WTC11 (cell line): Measurements from ENCODE around the gene ALX4. TPM values are rescaled to one million over a fixed set of nuclear protein-coding genes. Genes with fewer than 3 reads are reported as not detected.
A peak's percentile ranks its signal among the peaks of the same experiment; 100 is the strongest.

Experiments used
- ATAC-seq: fragments of 200-7000 bp; cut with Tn5 transposase; 2 replicates; pipeline ENCODE4 v1.10.0; 2021; ENCODE audit warnings: mild to moderate bottlenecking, moderate library complexity
- CTCF ChIA-PET: fragments of 300-600 bp; sonication (Branson Sonifier 250); formaldehyde crosslinking; loops from one replicate; lab custom pipeline; 2021; ENCODE audit warnings: antibody characterized with exemption; lab: Charles Lee
- POLR2A ChIA-PET: fragments of 350-600 bp; sonication (Branson Sonifier 250); formaldehyde crosslinking; loops from one replicate; lab custom pipeline; 2021; ENCODE audit warnings: antibody characterized with exemption; lab: Charles Lee
- DNase-seq: peaks from one replicate; pipeline ENCODE4 v3.0.0; 2021; ENCODE audit warnings: low spot score
- H3K27ac Mint-ChIP-seq: 2 replicates; pipeline ENCODE4 v1.8.0; 2021; ENCODE audit warnings: mixed read lengths
- H3K27me3 Mint-ChIP-seq: 2 replicates; pipeline ENCODE4 v1.8.0; 2021; ENCODE audit warnings: low read depth, mild to moderate bottlenecking, moderate library complexity, mixed read lengths
- H3K36me3 Mint-ChIP-seq: 2 replicates; pipeline ENCODE4 v1.8.0; 2021; ENCODE audit warnings: mixed read lengths
- H3K4me1 Mint-ChIP-seq: 2 replicates; pipeline ENCODE4 v1.8.0; 2022; ENCODE audit warnings: mixed read lengths
- H3K4me3 Mint-ChIP-seq: 2 replicates; pipeline ENCODE4 v1.8.0; 2021; ENCODE audit warnings: mild to moderate bottlenecking, moderate library complexity, mixed read lengths
- H3K9me3 Mint-ChIP-seq: 2 replicates; pipeline ENCODE4 v1.8.0; 2021; ENCODE audit warnings: mixed read lengths
- CREM ChIP-seq: sonication (generic); formaldehyde crosslinking; IDR thresholded peaks from 2 replicates; pipeline ENCODE4 v1.8.1; 2022; ENCODE audit warnings: mild to moderate bottlenecking, missing genetic modification reagents, moderate library complexity
- ETV6 ChIP-seq: sonication (generic); formaldehyde crosslinking; IDR thresholded peaks from 2 replicates; pipeline ENCODE4 v1.8.1; 2022; ENCODE audit warnings: mild to moderate bottlenecking, missing genetic modification reagents
- FOXP1 ChIP-seq: sonication (generic); formaldehyde crosslinking; IDR thresholded peaks from 2 replicates; pipeline ENCODE4 v1.8.0; 2022; ENCODE audit warnings: missing genetic modification reagents, mild to moderate bottlenecking, moderate library complexity, borderline replicate concordance
- HMGA2 ChIP-seq: fragments of 250-450 bp; sonication (Bioruptor Pico); IDR thresholded peaks from 2 replicates; pipeline ENCODE4 v1.4.0; 2021; ENCODE audit warnings: mild to moderate bottlenecking, moderate library complexity
- KAT7 ChIP-seq: sonication (generic); formaldehyde crosslinking; IDR thresholded peaks from 2 replicates; pipeline ENCODE4 v1.8.1; 2023; ENCODE audit warnings: missing genetic modification reagents, mild to moderate bottlenecking, borderline replicate concordance
- NFATC4 ChIP-seq: fragments of 250-450 bp; sonication (Bioruptor Pico); IDR thresholded peaks from 2 replicates; pipeline ENCODE4 v1.9.0; 2021; ENCODE audit warnings: mild to moderate bottlenecking
- NFYB ChIP-seq: sonication (generic); formaldehyde crosslinking; conservative IDR thresholded peaks from 2 replicates; pipeline ENCODE4 v1.8.0; 2022; ENCODE audit warnings: low read depth, missing genetic modification reagents
- TP53 ChIP-seq: sonication (generic); formaldehyde crosslinking; IDR thresholded peaks from 2 replicates; pipeline ENCODE4 v1.8.1; 2023; ENCODE audit warnings: mild to moderate bottlenecking, missing genetic modification reagents
- ZNF232 ChIP-seq: sonication (generic); formaldehyde crosslinking; IDR thresholded peaks from 2 replicates; pipeline ENCODE4 v1.8.0; 2022; ENCODE audit warnings: mild to moderate bottlenecking, missing genetic modification reagents
- ZNF396 ChIP-seq: fragments of 250-450 bp; sonication (Bioruptor Pico); IDR thresholded peaks from 2 replicates; pipeline ENCODE4 v1.8.0; 2021; ENCODE audit warnings: mild to moderate bottlenecking, moderate library complexity, borderline replicate concordance
- total RNA-seq: library from RNA; stranded (reverse); gene quantifications from 3 replicates; pipeline ENCODE4 v1.2.3, GENCODE V29; 2021
- TF ChIP-seq, protein P1 (sequence below): sonication (generic); formaldehyde crosslinking; IDR thresholded peaks from 2 replicates; pipeline ENCODE4 v1.8.1; 2023; ENCODE audit warnings: mild to moderate bottlenecking, missing genetic modification reagents
- TF ChIP-seq, protein P2 (sequence below): sonication (generic); formaldehyde crosslinking; IDR thresholded peaks from 2 replicates; pipeline ENCODE4 v1.8.1; 2022; ENCODE audit warnings: mild to moderate bottlenecking, missing genetic modification reagents, moderate library complexity, borderline replicate concordance
- TF ChIP-seq, protein P3 (sequence below): fragments of 250-450 bp; sonication (Bioruptor Pico); IDR thresholded peaks from 2 replicates; pipeline ENCODE4 v2.1.2; 2022; ENCODE audit warnings: mild to moderate bottlenecking, moderate library complexity
- TF ChIP-seq, protein P4 (sequence below): sonication (generic); formaldehyde crosslinking; IDR thresholded peaks from 2 replicates; pipeline ENCODE4 v1.8.1; 2022; ENCODE audit warnings: low read depth, missing genetic modification reagents, borderline replicate concordance
- TF ChIP-seq, protein P5 (sequence below): fragments of 250-450 bp; sonication (Bioruptor Pico); IDR thresholded peaks from 2 replicates; pipeline ENCODE4 v1.9.0; 2021; ENCODE audit warnings: mild to moderate bottlenecking
- TF ChIP-seq, protein P6 (sequence below): fragments of 250-450 bp; sonication (Bioruptor Pico); IDR thresholded peaks from 2 replicates; pipeline ENCODE4 v1.9.0; 2021; ENCODE audit warnings: moderate library complexity, mild to moderate bottlenecking, inconsistent platforms, borderline replicate concordance
- TF ChIP-seq, protein P7 (sequence below): sonication (generic); formaldehyde crosslinking; IDR thresholded peaks from 2 replicates; pipeline ENCODE4 v1.8.1; 2022; ENCODE audit warnings: missing genetic modification reagents, borderline replicate concordance
- TF ChIP-seq, protein P8 (sequence below): sonication (generic); formaldehyde crosslinking; IDR thresholded peaks from 2 replicates; pipeline ENCODE4 v1.8.1; 2023; ENCODE audit warnings: mild to moderate bottlenecking, missing genetic modification reagents, moderate library complexity
- TF ChIP-seq, protein P9 (sequence below): sonication (generic); formaldehyde crosslinking; IDR thresholded peaks from 2 replicates; pipeline ENCODE4 v1.8.1; 2023; ENCODE audit warnings: mild to moderate bottlenecking, missing genetic modification reagents
- TF ChIP-seq, protein P10 (sequence below): sonication (generic); formaldehyde crosslinking; IDR thresholded peaks from 2 replicates; pipeline ENCODE4 v1.8.0; 2022; ENCODE audit warnings: mild to moderate bottlenecking, missing genetic modification reagents
- TF ChIP-seq, protein P11 (sequence below): sonication (generic); formaldehyde crosslinking; conservative IDR thresholded peaks from 2 replicates; pipeline ENCODE4 v1.8.1; 2022; ENCODE audit warnings: mild to moderate bottlenecking, missing genetic modification reagents

The ALX4 gene
- total RNA-seq, 1 experiment from 2014 or later: not detected

DNA sequence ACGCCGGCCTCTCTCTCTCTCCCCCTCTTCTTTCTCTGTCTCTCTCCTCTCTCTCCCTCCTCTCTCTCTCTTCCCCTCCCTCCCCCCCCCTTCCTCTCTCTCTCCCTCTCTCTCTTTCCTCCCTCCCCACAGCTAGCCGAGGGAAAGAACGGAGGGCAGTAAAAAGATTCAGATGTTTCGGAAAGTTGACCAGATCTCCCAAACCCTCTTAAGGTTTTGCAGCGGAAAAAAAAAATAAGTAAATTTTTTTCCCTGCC, 195 bp upstream of the ALX4 start:
- no peaks in the 10 kb centered on the region for H3K9me3 Mint-ChIP-seq
- POLR2A ChIA-PET: interaction anchor here (0.7 kb wide), 1 partner anchor 51 kb away, joined by 3 read pairs; no protein-coding TSS in a partner anchor
- H3K36me3 Mint-ChIP-seq: no peaks in the 10 kb centered on the region
- peaks cover 59% of the 10 kb centered on the region for H3K4me1 Mint-ChIP-seq
- peak overlapping the region; percentile 54 for H3K4me3 Mint-ChIP-seq
- CTCF ChIA-PET: interaction anchor here (0.6 to 1.1 kb wide), 4 partner anchors 10 to 420 kb away, joined by 3 to 4 read pairs (median 3); no protein-coding TSS in a partner anchor
- H3K27me3 Mint-ChIP-seq: peaks cover 100% of the 10 kb centered on the region
- ATAC-seq (no peak), DNase-seq (no peak)
- TF ChIP-seq, protein P1, sequence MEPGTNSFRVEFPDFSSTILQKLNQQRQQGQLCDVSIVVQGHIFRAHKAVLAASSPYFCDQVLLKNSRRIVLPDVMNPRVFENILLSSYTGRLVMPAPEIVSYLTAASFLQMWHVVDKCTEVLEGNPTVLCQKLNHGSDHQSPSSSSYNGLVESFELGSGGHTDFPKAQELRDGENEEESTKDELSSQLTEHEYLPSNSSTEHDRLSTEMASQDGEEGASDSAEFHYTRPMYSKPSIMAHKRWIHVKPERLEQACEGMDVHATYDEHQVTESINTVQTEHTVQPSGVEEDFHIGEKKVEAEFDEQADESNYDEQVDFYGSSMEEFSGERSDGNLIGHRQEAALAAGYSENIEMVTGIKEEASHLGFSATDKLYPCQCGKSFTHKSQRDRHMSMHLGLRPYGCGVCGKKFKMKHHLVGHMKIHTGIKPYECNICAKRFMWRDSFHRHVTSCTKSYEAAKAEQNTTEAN (CRISPR knock-in tag): no peak
- TF ChIP-seq, protein P2, sequence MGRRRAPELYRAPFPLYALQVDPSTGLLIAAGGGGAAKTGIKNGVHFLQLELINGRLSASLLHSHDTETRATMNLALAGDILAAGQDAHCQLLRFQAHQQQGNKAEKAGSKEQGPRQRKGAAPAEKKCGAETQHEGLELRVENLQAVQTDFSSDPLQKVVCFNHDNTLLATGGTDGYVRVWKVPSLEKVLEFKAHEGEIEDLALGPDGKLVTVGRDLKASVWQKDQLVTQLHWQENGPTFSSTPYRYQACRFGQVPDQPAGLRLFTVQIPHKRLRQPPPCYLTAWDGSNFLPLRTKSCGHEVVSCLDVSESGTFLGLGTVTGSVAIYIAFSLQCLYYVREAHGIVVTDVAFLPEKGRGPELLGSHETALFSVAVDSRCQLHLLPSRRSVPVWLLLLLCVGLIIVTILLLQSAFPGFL (CRISPR knock-in tag): no peak
- TF ChIP-seq TP53 (CRISPR knock-in tag): no peak
- TF ChIP-seq, protein P3, sequence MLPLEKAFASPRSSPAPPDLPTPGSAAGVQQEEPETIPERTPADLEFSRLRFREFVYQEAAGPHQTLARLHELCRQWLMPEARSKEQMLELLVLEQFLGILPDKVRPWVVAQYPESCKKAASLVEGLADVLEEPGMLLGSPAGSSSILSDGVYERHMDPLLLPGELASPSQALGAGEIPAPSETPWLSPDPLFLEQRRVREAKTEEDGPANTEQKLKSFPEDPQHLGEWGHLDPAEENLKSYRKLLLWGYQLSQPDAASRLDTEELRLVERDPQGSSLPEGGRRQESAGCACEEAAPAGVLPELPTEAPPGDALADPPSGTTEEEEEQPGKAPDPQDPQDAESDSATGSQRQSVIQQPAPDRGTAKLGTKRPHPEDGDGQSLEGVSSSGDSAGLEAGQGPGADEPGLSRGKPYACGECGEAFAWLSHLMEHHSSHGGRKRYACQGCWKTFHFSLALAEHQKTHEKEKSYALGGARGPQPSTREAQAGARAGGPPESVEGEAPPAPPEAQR (CRISPR knock-in tag): no peak
- TF ChIP-seq, protein P4, sequence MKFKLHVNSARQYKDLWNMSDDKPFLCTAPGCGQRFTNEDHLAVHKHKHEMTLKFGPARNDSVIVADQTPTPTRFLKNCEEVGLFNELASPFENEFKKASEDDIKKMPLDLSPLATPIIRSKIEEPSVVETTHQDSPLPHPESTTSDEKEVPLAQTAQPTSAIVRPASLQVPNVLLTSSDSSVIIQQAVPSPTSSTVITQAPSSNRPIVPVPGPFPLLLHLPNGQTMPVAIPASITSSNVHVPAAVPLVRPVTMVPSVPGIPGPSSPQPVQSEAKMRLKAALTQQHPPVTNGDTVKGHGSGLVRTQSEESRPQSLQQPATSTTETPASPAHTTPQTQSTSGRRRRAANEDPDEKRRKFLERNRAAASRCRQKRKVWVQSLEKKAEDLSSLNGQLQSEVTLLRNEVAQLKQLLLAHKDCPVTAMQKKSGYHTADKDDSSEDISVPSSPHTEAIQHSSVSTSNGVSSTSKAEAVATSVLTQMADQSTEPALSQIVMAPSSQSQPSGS (CRISPR knock-in tag): no peak
- no peak for TF ChIP-seq ETV6
- no peak for TF ChIP-seq CREM (CRISPR knock-in tag)
- TF ChIP-seq ZNF232 (CRISPR knock-in tag): no peak
- TF ChIP-seq KAT7 (CRISPR knock-in tag): no peak
- no peak for TF ChIP-seq NFYB
- TF ChIP-seq, protein P5, sequence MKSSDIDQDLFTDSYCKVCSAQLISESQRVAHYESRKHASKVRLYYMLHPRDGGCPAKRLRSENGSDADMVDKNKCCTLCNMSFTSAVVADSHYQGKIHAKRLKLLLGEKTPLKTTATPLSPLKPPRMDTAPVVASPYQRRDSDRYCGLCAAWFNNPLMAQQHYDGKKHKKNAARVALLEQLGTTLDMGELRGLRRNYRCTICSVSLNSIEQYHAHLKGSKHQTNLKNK: no peak
- TF ChIP-seq, protein P6, sequence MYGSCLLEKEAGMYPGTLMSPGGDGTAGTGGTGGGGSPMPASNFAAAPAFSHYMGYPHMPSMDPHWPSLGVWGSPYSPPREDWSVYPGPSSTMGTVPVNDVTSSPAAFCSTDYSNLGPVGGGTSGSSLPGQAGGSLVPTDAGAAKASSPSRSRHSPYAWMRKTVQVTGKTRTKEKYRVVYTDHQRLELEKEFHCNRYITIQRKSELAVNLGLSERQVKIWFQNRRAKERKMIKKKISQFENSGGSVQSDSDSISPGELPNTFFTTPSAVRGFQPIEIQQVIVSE (CRISPR knock-in tag): no peak
- TF ChIP-seq, protein P7, sequence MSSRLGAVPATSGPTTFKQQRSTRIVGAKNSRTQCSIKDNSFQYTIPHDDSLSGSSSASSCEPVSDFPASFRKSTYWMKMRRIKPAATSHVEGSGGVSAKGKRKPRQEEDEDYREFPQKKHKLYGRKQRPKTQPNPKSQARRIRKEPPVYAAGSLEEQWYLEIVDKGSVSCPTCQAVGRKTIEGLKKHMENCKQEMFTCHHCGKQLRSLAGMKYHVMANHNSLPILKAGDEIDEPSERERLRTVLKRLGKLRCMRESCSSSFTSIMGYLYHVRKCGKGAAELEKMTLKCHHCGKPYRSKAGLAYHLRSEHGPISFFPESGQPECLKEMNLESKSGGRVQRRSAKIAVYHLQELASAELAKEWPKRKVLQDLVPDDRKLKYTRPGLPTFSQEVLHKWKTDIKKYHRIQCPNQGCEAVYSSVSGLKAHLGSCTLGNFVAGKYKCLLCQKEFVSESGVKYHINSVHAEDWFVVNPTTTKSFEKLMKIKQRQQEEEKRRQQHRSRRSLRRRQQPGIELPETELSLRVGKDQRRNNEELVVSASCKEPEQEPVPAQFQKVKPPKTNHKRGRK (CRISPR knock-in tag): no peak
- TF ChIP-seq, protein P8, sequence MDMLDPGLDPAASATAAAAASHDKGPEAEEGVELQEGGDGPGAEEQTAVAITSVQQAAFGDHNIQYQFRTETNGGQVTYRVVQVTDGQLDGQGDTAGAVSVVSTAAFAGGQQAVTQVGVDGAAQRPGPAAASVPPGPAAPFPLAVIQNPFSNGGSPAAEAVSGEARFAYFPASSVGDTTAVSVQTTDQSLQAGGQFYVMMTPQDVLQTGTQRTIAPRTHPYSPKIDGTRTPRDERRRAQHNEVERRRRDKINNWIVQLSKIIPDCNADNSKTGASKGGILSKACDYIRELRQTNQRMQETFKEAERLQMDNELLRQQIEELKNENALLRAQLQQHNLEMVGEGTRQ: no peak
- no peak for TF ChIP-seq ZNF396
- TF ChIP-seq FOXP1 (CRISPR knock-in tag): no peak
- no peak overlapping the region for H3K27ac Mint-ChIP-seq

DNA sequence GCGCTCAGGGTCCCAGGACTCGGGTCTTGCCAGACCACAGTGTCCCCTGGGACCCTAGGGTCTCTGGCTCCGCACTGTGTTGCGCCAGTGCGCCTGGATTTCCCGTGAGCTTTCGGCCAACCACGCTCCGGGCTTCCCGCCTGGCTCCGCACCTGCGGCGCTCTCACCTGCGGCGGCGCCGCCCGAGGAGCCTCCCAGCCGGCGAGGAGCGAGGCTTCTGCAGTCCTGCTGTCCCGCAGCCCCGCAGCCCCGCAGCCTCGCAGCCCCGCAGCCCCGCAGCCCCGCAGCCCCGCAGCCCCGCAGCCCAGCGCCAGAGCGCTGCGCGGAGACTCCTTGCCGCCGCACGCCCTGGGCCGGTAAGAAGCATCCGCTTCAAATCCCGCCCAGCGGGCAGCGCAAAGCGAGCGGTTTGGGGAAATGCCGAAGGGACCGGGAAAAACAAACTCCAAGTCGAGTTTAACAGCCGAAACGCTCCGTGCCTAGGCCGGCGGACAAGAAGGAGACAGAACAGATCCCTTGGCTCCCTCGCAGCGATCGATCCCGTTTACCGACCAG, 939 bp downstream of the ALX4 start:
- H3K27me3 Mint-ChIP-seq: peaks cover 100% of the 10 kb centered on the region
- peak overlapping the region; percentile 60 for H3K4me3 Mint-ChIP-seq
- TF ChIP-seq ZNF396: no peak
- TF ChIP-seq, protein P9, sequence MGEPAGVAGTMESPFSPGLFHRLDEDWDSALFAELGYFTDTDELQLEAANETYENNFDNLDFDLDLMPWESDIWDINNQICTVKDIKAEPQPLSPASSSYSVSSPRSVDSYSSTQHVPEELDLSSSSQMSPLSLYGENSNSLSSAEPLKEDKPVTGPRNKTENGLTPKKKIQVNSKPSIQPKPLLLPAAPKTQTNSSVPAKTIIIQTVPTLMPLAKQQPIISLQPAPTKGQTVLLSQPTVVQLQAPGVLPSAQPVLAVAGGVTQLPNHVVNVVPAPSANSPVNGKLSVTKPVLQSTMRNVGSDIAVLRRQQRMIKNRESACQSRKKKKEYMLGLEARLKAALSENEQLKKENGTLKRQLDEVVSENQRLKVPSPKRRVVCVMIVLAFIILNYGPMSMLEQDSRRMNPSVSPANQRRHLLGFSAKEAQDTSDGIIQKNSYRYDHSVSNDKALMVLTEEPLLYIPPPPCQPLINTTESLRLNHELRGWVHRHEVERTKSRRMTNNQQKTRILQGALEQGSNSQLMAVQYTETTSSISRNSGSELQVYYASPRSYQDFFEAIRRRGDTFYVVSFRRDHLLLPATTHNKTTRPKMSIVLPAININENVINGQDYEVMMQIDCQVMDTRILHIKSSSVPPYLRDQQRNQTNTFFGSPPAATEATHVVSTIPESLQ (CRISPR knock-in tag): no peak
- TF ChIP-seq HMGA2 (CRISPR knock-in tag): no peak
- TF ChIP-seq, protein P10, sequence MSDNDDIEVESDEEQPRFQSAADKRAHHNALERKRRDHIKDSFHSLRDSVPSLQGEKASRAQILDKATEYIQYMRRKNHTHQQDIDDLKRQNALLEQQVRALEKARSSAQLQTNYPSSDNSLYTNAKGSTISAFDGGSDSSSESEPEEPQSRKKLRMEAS: no peak
- TF ChIP-seq, protein P11, sequence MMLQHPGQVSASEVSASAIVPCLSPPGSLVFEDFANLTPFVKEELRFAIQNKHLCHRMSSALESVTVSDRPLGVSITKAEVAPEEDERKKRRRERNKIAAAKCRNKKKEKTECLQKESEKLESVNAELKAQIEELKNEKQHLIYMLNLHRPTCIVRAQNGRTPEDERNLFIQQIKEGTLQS: no peak
- TF ChIP-seq NFATC4 (CRISPR knock-in tag): no peak
- TF ChIP-seq, protein P1 (CRISPR knock-in tag): no peak

More for the DNA sequence above, 939 bp downstream of the ALX4 start:
- no peaks in the 10 kb centered on the region for H3K9me3 Mint-ChIP-seq
- ChIA-PET CTCF (interaction anchor here (1.1 to 2.0 kb wide), 2 partner anchors 8 to 10 kb away, joined by 3 to 8 read pairs; no protein-coding TSS in a partner anchor), POLR2A (no interaction called here)
- H3K4me1 Mint-ChIP-seq: peaks cover 65% of the 10 kb centered on the region
- ATAC-seq: no peak
- H3K27ac Mint-ChIP-seq: no peak overlapping the region
- DNase-seq: no peak
- H3K36me3 Mint-ChIP-seq: no peaks in the 10 kb centered on the region
